K562 (cell line): ENCODE results near the gene TCAP. TPM values are rescaled to one million over a fixed set of nuclear protein-coding genes. Genes with fewer than 3 reads are reported as not detected.

ENCODE experiments used
- CBFA2T3 ChIP-seq: fragments of 450-650 bp; IDR thresholded peaks from 2 replicates; pipeline ENCODE4 v1.6.1; 2017
- ELF1 ChIP-seq: fragments of 200-800 bp; sonication (Bioruptor generic); IDR thresholded peaks from 2 replicates; pipeline ENCODE4 v1.6.1; 2016; ENCODE audit warnings: missing genetic modification characterization, missing compliant biosample characterization
- HNRNPK ChIP-seq: fragments of 200-400 bp; formaldehyde crosslinking; IDR thresholded peaks from one replicate; pipeline ENCODE4 v1.6.1; 2018; ENCODE audit warnings: mild to moderate bottlenecking, low read depth, low read length; ENCODE audit not compliant: poor library complexity, severe bottlenecking
- MLX ChIP-seq, 2 experiments: fragments of 450-650 bp in 1 of 2; sonication (generic) in 1 of 2; formaldehyde crosslinking; conservative IDR thresholded peaks; 2 replicates each; pipeline versions ENCODE4 v1.4.0 to v1.8.1; 2020 to 2022; ENCODE audit warnings: mild to moderate bottlenecking in 1 of 2, missing genetic modification reagents in 1 of 2
- NCOA6 ChIP-seq: fragments of 450-650 bp; IDR thresholded peaks from 2 replicates; pipeline ENCODE4 v1.6.1; 2017; ENCODE audit warnings: mild to moderate bottlenecking
- PHF21A ChIP-seq: fragments of 450-650 bp; IDR thresholded peaks from 2 replicates; pipeline ENCODE4 v1.6.1; 2017; ENCODE audit warnings: low read depth, borderline replicate concordance
- PRPF4 ChIP-seq: fragments of 200-400 bp; formaldehyde crosslinking; IDR thresholded peaks from one replicate; pipeline ENCODE4 v1.6.1; 2017; ENCODE audit warnings: low read length, low read depth, mild to moderate bottlenecking; ENCODE audit not compliant: insufficient read depth, poor library complexity, severe bottlenecking
- STAT5A ChIP-seq: IDR thresholded peaks from 2 replicates; pipeline ENCODE4 v1.6.1; 2012; ENCODE audit warnings: low read length, inconsistent platforms, borderline replicate concordance
- TRIM25 ChIP-seq: fragments of 450-650 bp; IDR thresholded peaks from 2 replicates; pipeline ENCODE4 v1.7.0; 2016; ENCODE audit warnings: borderline replicate concordance
- ZBTB49 ChIP-seq: sonication (generic); formaldehyde crosslinking; IDR thresholded peaks from 2 replicates; pipeline ENCODE4 v1.8.0; 2022; ENCODE audit warnings: missing genetic modification reagents, mild to moderate bottlenecking, borderline replicate concordance
- ZBTB8A ChIP-seq: fragments of 450-650 bp; IDR thresholded peaks from 2 replicates; pipeline ENCODE4 v1.6.1; 2018; ENCODE audit warnings: mild to moderate bottlenecking, moderate library complexity; ENCODE audit not compliant: partially characterized antibody
- ZNF347 ChIP-seq: fragments of 450-650 bp; formaldehyde crosslinking; IDR thresholded peaks from 2 replicates; pipeline ENCODE4 v1.4.0; 2020; ENCODE audit warnings: low read depth, mild to moderate bottlenecking, moderate library complexity
- polyA plus RNA-seq, 8 experiments: library from polyadenylated mRNA; depleted of rRNA in 4 of 8; stranded (reverse) in 5 of 8; unstranded in 3 of 8; fragments of >200 nt; fragmentation: Nextera tagmentation in 2 of 8; fragmentation: Illumina TruSeq in 1 of 8; extraction: Ambion mirVana in 2 of 8; extraction: Trizol in 1 of 8; gene quantifications; 2 replicates each; pipeline versions ENCODE4 v1.2.1 to v1.2.3, GENCODE V29; 2011 to 2014; ENCODE audit warnings: inconsistent platforms in 1 of 8, missing spikeins in 1 of 8
- total RNA-seq, 7 experiments: library from RNA; depleted of rRNA in 6 of 7; stranded (reverse); fragments of >200 nt in 6 of 7; fragmentation: Illumina TruSeq in 2 of 7; extraction: Trizol in 2 of 7; gene quantifications; 2 replicates each; pipeline versions ENCODE4 v1.2.1 to v1.2.3, GENCODE V29; 2011 to 2021; ENCODE audit warnings: low replicate concordance in 1 of 7
- TF ChIP-seq, protein P1 (sequence below), 2 experiments: fragments of 450-650 bp; IDR thresholded peaks; 2 replicates each; pipeline ENCODE4 v1.6.1; 2016; ENCODE audit warnings: mild to moderate bottlenecking in 2 of 2, borderline replicate concordance in 1 of 2, low read depth in 1 of 2, moderate library complexity in 1 of 2

The TCAP gene
- total and polyA plus RNA-seq, 9 of the 15 experiments (the other 6 are each of a cell fraction or from before 2014, with no cell fraction given): 0.33 to 1.4 (median 0.82) TPM; not detected in 2

- TF ChIP-seq TRIM25 (no peak), PHF21A (no peak), PRPF4 (no peak), NCOA6 (no peak), STAT5A (peak; percentile 57; the same call in 1 of the 2 replicates), ZNF347 (no peak), MLX (CRISPR knock-in tag; conservative IDR thresholded peaks at IDR 0.05) (no peak), ELF1 (no peak), ZBTB8A (no peak), CBFA2T3 (peak; percentile 93), ZBTB49 (CRISPR knock-in tag) (no peak), HNRNPK (no peak)
- TF ChIP-seq, protein P1, sequence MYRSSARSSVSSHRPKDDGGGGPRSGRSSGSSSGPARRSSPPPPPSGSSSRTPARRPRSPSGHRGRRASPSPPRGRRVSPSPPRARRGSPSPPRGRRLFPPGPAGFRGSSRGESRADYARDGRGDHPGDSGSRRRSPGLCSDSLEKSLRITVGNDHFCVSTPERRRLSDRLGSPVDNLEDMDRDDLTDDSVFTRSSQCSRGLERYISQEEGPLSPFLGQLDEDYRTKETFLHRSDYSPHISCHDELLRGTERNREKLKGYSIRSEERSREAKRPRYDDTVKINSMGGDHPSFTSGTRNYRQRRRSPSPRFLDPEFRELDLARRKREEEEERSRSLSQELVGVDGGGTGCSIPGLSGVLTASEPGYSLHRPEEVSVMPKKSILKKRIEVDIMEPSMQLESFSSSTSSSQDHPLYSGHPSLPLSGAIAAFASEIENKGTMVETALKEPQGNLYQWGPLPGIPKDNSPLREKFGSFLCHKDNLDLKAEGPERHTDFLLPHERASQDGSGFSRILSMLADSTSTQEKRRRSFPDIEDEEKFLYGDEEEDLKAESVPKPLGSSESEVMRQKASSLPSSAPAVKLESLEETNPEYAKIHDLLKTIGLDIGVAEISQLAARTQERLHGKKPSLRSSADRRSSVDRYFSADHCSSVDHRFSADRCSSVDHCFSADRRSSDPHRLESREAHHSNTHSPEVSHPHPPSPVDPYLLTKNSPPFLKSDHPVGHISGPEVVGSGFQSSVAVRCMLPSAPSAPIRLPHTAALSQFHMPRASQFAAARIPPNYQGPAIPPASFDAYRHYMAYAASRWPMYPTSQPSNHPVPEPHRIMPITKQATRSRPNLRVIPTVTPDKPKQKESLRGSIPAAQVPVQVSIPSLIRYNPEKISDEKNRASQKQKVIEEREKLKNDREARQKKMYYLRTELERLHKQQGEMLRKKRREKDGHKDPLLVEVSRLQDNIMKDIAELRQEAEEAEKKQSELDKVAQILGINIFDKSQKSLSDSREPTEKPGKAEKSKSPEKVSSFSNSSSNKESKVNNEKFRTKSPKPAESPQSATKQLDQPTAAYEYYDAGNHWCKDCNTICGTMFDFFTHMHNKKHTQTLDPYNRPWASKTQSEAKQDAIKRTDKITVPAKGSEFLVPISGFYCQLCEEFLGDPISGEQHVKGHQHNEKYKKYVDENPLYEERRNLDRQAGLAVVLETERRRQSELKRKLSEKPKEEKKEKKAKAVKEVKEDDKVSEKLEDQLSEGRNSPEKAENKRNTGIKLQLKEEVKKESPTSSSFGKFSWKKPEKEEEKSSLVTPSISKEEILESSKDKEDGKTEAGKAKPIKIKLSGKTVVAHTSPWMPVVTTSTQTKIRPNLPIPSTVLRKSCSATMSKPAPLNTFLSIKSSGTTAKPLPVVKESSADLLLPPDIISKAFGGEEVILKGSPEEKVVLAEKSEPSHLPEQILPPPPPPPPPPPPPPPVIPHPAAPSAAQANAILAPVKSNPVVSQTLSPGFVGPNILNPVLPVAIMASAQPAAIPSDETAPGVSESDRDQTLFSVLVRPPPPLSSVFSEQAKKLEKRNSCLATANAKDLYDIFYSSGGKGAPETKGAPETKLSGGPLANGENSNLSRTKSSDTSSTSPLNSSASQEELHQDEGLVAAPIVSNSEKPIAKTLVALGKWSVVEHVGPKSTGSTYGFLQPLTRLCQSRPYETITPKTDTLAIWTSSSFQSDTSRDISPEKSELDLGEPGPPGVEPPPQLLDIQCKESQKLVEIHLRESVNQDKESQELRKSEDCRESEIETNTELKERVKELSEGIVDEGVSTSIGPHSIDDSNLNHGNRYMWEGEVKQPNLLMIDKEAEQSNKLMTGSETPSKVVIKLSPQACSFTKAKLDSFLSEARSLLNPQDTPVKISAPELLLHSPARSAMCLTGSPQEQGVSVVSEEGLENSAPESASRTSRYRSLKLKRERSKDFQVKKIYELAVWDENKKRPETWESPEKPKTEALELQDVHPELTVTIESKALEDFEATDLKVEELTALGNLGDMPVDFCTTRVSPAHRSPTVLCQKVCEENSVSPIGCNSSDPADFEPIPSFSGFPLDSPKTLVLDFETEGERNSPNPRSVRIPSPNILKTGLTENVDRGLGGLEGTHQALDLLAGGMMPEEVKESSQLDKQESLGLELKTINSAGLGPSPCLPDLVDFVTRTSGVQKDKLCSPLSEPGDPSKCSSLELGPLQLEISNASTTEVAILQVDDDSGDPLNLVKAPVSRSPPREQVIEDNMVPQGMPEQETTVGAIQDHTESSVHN (IDR thresholded peaks at IDR 0.05; ENCODE audit: borderline replicate concordance in 1 of 2, low read depth in 1 of 2): no peak
Measured at GRCh38 chr17:39683295-39683939, 18.3 kb downstream of the TCAP start (continued).
